OCI-LY7 (cell line): ENCODE results near the gene SOX18. TPM values are rescaled to one million over a fixed set of nuclear protein-coding genes. Genes with fewer than 3 reads are reported as not detected.

Experiments used
- BruUV-seq: library from RNA; stranded (reverse); fragments of 400-500 nt; replicated peaks from 2 replicates; lab custom pipeline; 2021; lab: Mats Ljungman, UMichigan
- CTCF ChIA-PET: fragments of 300-600 bp; sonication (Branson Sonifier 250); formaldehyde crosslinking; loops from one replicate; lab custom pipeline; 2022; ENCODE audit warnings: antibody characterized with exemption; ENCODE audit not compliant: unreplicated experiment; lab: Charles Lee
- POLR2A ChIA-PET: fragments of 300-600 bp; sonication (Branson Sonifier 250); formaldehyde crosslinking; loops from one replicate; lab custom pipeline; 2022; ENCODE audit warnings: antibody characterized with exemption; lab: Charles Lee
- DNase-seq: peaks from one replicate; pipeline ENCODE4 v3.0.0-alpha.2; 2015; ENCODE audit warnings: low spot score
- H2AFZ ChIP-seq: fragments of 200-600 bp; sonication (generic), shearing (Covaris generic); 2 replicates; pipeline ENCODE4 v1.6.1; 2014; ENCODE audit warnings: mild to moderate bottlenecking, antibody characterized with exemption, low read length, moderate library complexity
- H3K27ac ChIP-seq: fragments of 200-600 bp; sonication (generic); 2 replicates; pipeline ENCODE4 v1.5.1; 2014; ENCODE audit warnings: mixed run types, low read depth, mild to moderate bottlenecking, moderate library complexity, low read length, inconsistent platforms; ENCODE audit not compliant: poor library complexity, severe bottlenecking
- H3K36me3 ChIP-seq: fragments of 200-600 bp; sonication (generic); 2 replicates; pipeline ENCODE4 v1.6.1; 2014; ENCODE audit warnings: mild to moderate bottlenecking, antibody characterized with exemption, low read length, moderate library complexity, mixed read lengths; ENCODE audit not compliant: insufficient read depth
- H3K4me1 ChIP-seq: fragments of 200-600 bp; sonication (generic); 2 replicates; pipeline ENCODE4 v1.5.1; 2014; ENCODE audit warnings: mild to moderate bottlenecking, low read length; ENCODE audit not compliant: insufficient read depth, poor library complexity, severe bottlenecking
- H3K4me2 ChIP-seq: fragments of 200-600 bp; sonication (generic); 2 replicates; pipeline ENCODE4 v1.6.1; 2014; ENCODE audit warnings: mild to moderate bottlenecking, low read length
- H3K4me3 ChIP-seq: fragments of 200-600 bp; sonication (generic); 2 replicates; pipeline ENCODE4 v1.5.1; 2014; ENCODE audit warnings: mild to moderate bottlenecking, low read depth, low read length; ENCODE audit not compliant: poor library complexity, severe bottlenecking
- H3K79me2 ChIP-seq: fragments of 200-600 bp; sonication (generic); 2 replicates; pipeline ENCODE4 v1.6.1; 2016; ENCODE audit warnings: low read depth, mild to moderate bottlenecking, low read length, moderate library complexity, mixed read lengths; ENCODE audit not compliant: insufficient read depth
- H3K9me2 ChIP-seq: fragments of 200-600 bp; sonication (generic); 2 replicates; pipeline ENCODE4 v1.6.1; 2016; ENCODE audit warnings: mild to moderate bottlenecking, low read length, mixed read lengths; ENCODE audit not compliant: insufficient read depth
- H3K9me3 ChIP-seq: fragments of 200-600 bp; sonication (generic); 2 replicates; pipeline ENCODE4 v1.6.1; 2014; ENCODE audit warnings: mild to moderate bottlenecking, mixed run types, low read length, mixed read lengths
- H4K20me1 ChIP-seq: fragments of 200-600 bp; sonication (generic); 2 replicates; pipeline ENCODE4 v1.6.1; 2014; ENCODE audit warnings: mild to moderate bottlenecking, antibody characterized with exemption, low read length, moderate library complexity, mixed read lengths; ENCODE audit not compliant: insufficient read depth
- EZH2phosphoT487 ChIP-seq: fragments of 200-600 bp; sonication (generic); IDR thresholded peaks from 2 replicates; pipeline ENCODE4 v1.6.1; 2018; ENCODE audit warnings: low read depth, borderline replicate concordance, mild to moderate bottlenecking, mixed run types, antibody characterized with exemption, low read length, moderate library complexity, mixed read lengths
- intact Hi-C: fragments of 100-400 bp; cut with micrococcal nuclease; formaldehyde crosslinking; loops from one replicate; pipeline ENCODE4 v1.10.0; 2022; ENCODE audit not compliant: unreplicated experiment
- total RNA-seq, 2 experiments: library from RNA; depleted of rRNA in 1 of 2; stranded (reverse); fragments of >200 nt in 1 of 2; shearing (Covaris generic) in 1 of 2; gene quantifications; 2 replicates each; pipeline ENCODE4 v1.2.3, GENCODE V29; 2014 to 2022
- TF ChIP-seq, protein P1 (sequence below): fragments of 200-600 bp; sonication (generic); conservative IDR thresholded peaks from 2 replicates; pipeline ENCODE4 v1.5.1; 2014; ENCODE audit warnings: mild to moderate bottlenecking, antibody characterized with exemption, low read length, moderate library complexity, mixed read lengths

Gene SOX18
- total RNA-seq, 2 experiments from 2014 or later: not detected

DNA sequence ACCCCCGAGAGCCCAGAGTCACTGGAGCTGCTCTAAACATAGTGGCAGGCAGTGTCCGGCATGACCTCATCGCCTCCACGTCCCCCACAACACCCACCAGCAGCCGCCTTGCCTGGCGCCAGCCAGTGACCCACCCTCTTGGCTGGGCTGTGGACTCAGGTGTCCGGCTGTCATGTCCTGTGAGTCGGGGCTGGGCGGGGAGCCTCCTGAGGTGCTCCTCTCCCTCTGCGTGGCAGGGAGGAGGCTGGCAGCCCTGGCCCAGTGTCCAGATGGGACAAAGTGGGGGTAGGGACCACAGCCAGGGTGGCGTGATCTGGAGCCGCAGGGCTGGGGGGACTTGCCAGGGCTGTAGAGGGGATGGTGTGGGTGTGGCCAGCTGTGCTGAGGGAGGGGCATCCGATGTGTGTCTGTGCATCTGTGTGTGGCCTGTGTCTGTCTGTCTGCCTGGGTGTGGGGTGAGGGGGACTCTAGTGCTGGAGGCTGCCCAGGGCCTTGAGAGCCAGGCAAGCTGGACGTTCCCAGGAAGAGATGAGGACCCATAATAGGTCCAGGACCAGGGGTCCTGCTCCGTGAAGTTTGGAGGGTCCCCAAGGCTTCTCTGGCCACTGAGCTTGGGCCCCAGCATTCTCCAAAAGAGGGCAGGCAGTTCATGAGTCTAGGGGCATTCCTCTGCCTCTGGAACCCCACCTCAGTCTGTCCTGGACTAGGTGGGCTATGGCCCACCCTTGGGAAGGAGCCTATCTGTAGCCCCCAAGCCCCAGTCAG lies 2.3 kb upstream of the SOX18 start:
- TF ChIP-seq, protein P1, sequence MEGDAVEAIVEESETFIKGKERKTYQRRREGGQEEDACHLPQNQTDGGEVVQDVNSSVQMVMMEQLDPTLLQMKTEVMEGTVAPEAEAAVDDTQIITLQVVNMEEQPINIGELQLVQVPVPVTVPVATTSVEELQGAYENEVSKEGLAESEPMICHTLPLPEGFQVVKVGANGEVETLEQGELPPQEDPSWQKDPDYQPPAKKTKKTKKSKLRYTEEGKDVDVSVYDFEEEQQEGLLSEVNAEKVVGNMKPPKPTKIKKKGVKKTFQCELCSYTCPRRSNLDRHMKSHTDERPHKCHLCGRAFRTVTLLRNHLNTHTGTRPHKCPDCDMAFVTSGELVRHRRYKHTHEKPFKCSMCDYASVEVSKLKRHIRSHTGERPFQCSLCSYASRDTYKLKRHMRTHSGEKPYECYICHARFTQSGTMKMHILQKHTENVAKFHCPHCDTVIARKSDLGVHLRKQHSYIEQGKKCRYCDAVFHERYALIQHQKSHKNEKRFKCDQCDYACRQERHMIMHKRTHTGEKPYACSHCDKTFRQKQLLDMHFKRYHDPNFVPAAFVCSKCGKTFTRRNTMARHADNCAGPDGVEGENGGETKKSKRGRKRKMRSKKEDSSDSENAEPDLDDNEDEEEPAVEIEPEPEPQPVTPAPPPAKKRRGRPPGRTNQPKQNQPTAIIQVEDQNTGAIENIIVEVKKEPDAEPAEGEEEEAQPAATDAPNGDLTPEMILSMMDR: no peak
- no peak for TF ChIP-seq EZH2phosphoT487
- no peaks in the 10 kb centered on the region for H3K36me3 ChIP-seq
- H3K9me2 ChIP-seq: no peaks in the 10 kb centered on the region
- no TSS peak for BruUV-seq
- CTCF ChIA-PET: no interaction called here
- no peak for DNase-seq
- H3K4me2 ChIP-seq: no peak overlapping the region
- H3K27ac ChIP-seq: no peak overlapping the region
- no peaks in the 10 kb centered on the region for H3K9me3 ChIP-seq
- POLR2A ChIA-PET: interaction anchor here (1.2 kb wide), 1 partner anchor 68 kb away, joined by 3 read pairs; no protein-coding TSS in a partner anchor
- H2AFZ ChIP-seq: no peak overlapping the region
- H3K4me1 ChIP-seq: no peaks in the 10 kb centered on the region
- no peaks in the 10 kb centered on the region for H4K20me1 ChIP-seq
- intact Hi-C loops: no loop called here
- no peaks in the 10 kb centered on the region for H3K79me2 ChIP-seq
- no peak overlapping the region for H3K4me3 ChIP-seq

DNA sequence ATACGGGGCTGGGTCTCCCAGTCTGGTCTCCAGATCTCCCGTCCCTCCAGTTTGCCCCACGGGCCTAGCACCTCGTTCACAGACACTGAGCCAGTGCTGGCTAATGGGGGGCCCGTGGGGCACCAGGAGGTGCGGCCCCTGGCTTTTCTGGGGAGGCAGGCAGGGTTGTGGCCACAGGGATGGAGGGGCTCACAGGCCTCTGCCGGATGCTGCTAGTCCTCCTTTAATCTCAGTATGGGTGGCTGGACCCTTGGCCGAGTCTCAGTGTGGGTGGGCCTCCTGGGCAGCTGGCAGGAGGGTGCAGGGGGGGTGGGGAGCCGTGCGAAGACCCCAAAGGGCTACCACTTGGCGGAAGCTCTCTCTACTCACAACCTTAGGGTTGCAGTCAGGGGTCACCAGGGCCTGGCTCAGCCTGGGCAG lies 1.6 kb upstream of the SOX18 start:
- BruUV-seq: no TSS peak
- H3K4me2 ChIP-seq: no peak overlapping the region
- no peak overlapping the region for H2AFZ ChIP-seq
- intact Hi-C loops: no loop called here
- POLR2A ChIA-PET: no interaction called here
- no peaks in the 10 kb centered on the region for H3K79me2 ChIP-seq
- no peak for DNase-seq
- no peaks in the 10 kb centered on the region for H3K9me3 ChIP-seq
- H3K27ac ChIP-seq: no peak overlapping the region
- no peak overlapping the region for H3K4me3 ChIP-seq
- H3K9me2 ChIP-seq: no peaks in the 10 kb centered on the region
- H3K36me3 ChIP-seq: no peaks in the 10 kb centered on the region
- H3K4me1 ChIP-seq: no peaks in the 10 kb centered on the region
- TF ChIP-seq, protein P1: no peak
- no peak for TF ChIP-seq EZH2phosphoT487
- CTCF ChIA-PET: no interaction called here
- H4K20me1 ChIP-seq: no peaks in the 10 kb centered on the region

DNA sequence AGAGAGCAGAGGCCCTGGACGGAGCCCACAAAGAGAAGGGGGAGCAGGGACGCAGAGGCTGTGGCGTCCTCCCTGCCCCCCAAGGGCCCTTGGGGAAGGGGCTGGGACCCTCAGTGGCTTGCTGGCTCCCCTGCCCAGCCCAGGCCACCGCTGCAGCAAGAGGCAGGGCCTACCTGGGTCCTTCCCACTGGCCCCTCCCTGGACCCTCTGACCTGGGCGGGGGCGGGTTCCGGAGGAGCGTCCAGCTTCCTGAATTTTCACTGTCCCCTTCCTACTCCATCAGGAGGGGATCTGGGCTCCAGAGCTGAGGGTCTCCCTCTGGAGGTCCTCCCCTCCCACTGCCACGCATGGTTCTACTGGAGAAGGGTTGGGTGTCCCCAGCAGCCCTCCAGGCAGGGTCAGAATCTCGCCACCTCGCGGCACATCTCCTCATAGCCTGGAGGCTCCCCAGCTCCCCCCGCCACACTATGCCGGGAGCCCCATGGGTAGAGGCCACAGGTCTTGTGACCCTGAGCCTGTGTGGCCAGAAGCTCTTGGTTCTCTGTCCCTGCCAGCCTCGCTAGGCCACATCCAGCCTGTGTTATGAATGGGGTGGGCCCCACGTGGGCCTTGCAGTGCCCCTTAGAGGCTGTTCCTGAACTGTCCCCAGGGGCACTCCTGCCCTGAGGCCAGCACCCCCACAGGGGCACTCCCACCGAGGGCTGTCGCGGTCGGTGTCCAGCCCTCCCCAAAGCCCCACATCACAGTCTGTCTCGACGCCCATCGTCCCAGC lies 1.0 kb upstream of the SOX18 start:
- no peaks in the 10 kb centered on the region for H3K9me3 ChIP-seq
- H3K36me3 ChIP-seq: no peaks in the 10 kb centered on the region
- ChIA-PET CTCF (no interaction called here), POLR2A (no interaction called here)
- H3K4me3 ChIP-seq: no peak overlapping the region
- no peak overlapping the region for H3K27ac ChIP-seq
- H2AFZ ChIP-seq: no peak overlapping the region
- BruUV-seq: no TSS peak
- H3K4me2 ChIP-seq: no peak overlapping the region
- H3K79me2 ChIP-seq: no peaks in the 10 kb centered on the region
- DNase-seq: no peak
- intact Hi-C loops: no loop called here
- no peak for TF ChIP-seq EZH2phosphoT487
- TF ChIP-seq, protein P1: no peak
- H4K20me1 ChIP-seq: no peaks in the 10 kb centered on the region
- no peaks in the 10 kb centered on the region for H3K9me2 ChIP-seq
- H3K4me1 ChIP-seq: no peaks in the 10 kb centered on the region
